HL-60 (cell line): ENCODE results near the gene SCAF8.

ENCODE experiments used
- DNase-seq, 2 experiments: peaks; one replicate each; pipeline ENCODE4 v3.0.0-alpha.2; 2010 to 2020; ENCODE audit warnings: low read depth in 1 of 2, low spot score in 1 of 2
- H3K27ac ChIP-seq: fragments of 250-450 bp; sonication (Bioruptor Pico); replicated peaks from 2 replicates; pipeline ENCODE4 v1.5.1; 2020; ENCODE audit warnings: mild to moderate bottlenecking, moderate library complexity
- H3K27me3 ChIP-seq: fragments of 250-450 bp; sonication (Bioruptor Pico); 2 replicates; pipeline ENCODE4 v1.5.1; 2021; ENCODE audit warnings: mild to moderate bottlenecking, moderate library complexity; ENCODE audit not compliant: insufficient read depth, poor library complexity, severe bottlenecking
- H3K4me3 ChIP-seq: replicated peaks from 2 replicates; pipeline ENCODE4 v1.5.1; 2011; ENCODE audit warnings: mild to moderate bottlenecking, control low read depth, low read length; ENCODE audit not compliant: insufficient read depth
- GABPA ChIP-seq: IDR thresholded peaks from 2 replicates; pipeline ENCODE4 v1.6.1; 2012; ENCODE audit warnings: low read depth
- POLR2AphosphoS5 ChIP-seq: IDR thresholded peaks from 2 replicates; pipeline ENCODE4 v1.6.1; 2012; ENCODE audit warnings: low read depth
- SPI1 ChIP-seq: IDR thresholded peaks from 2 replicates; pipeline ENCODE4 v1.6.1; 2012; ENCODE audit warnings: low read depth, mild to moderate bottlenecking, borderline replicate concordance
- TF ChIP-seq, protein P1 (sequence below): IDR thresholded peaks from one replicate; pipeline ENCODE4 v1.5.1; 2011; ENCODE audit warnings: low read length, control low read depth, inconsistent platforms; ENCODE audit not compliant: insufficient read depth
- TF ChIP-seq, protein P2 (sequence below): IDR thresholded peaks from 2 replicates; pipeline ENCODE4 v1.6.1; 2012; ENCODE audit warnings: low read depth; ENCODE audit not compliant: insufficient replicate concordance

Gene SCAF8

DNA sequence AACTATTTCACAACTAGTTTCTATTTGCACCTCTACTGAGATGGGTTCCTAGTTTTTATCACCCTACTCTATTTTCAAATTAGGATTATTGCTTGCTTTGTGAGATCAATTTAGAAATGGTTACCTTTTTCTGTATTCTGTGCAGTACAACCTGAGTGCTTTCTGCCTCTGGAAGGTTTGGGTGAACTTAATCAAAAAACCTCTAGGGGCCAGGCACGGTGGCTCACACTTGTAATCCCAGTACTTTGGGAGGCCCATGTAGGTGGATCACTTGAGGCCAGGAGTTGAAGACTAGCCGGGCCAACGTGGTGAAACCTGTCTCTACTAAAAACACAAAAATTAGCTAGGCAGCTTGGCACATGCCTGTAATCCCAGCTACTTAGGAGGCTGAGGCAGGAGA is 63.3 kb downstream of the SCAF8 start:
- no peak for DNase-seq
- Histone ChIP-seq H3K27me3 (no peaks in the 10 kb centered on the region), H3K4me3 (no peak overlapping the region), H3K27ac (no peak overlapping the region)
- TF ChIP-seq GABPA: no peak
- TF ChIP-seq, protein P1, sequence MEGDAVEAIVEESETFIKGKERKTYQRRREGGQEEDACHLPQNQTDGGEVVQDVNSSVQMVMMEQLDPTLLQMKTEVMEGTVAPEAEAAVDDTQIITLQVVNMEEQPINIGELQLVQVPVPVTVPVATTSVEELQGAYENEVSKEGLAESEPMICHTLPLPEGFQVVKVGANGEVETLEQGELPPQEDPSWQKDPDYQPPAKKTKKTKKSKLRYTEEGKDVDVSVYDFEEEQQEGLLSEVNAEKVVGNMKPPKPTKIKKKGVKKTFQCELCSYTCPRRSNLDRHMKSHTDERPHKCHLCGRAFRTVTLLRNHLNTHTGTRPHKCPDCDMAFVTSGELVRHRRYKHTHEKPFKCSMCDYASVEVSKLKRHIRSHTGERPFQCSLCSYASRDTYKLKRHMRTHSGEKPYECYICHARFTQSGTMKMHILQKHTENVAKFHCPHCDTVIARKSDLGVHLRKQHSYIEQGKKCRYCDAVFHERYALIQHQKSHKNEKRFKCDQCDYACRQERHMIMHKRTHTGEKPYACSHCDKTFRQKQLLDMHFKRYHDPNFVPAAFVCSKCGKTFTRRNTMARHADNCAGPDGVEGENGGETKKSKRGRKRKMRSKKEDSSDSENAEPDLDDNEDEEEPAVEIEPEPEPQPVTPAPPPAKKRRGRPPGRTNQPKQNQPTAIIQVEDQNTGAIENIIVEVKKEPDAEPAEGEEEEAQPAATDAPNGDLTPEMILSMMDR: no peak
- TF ChIP-seq SPI1: no peak
- TF ChIP-seq, protein P2, sequence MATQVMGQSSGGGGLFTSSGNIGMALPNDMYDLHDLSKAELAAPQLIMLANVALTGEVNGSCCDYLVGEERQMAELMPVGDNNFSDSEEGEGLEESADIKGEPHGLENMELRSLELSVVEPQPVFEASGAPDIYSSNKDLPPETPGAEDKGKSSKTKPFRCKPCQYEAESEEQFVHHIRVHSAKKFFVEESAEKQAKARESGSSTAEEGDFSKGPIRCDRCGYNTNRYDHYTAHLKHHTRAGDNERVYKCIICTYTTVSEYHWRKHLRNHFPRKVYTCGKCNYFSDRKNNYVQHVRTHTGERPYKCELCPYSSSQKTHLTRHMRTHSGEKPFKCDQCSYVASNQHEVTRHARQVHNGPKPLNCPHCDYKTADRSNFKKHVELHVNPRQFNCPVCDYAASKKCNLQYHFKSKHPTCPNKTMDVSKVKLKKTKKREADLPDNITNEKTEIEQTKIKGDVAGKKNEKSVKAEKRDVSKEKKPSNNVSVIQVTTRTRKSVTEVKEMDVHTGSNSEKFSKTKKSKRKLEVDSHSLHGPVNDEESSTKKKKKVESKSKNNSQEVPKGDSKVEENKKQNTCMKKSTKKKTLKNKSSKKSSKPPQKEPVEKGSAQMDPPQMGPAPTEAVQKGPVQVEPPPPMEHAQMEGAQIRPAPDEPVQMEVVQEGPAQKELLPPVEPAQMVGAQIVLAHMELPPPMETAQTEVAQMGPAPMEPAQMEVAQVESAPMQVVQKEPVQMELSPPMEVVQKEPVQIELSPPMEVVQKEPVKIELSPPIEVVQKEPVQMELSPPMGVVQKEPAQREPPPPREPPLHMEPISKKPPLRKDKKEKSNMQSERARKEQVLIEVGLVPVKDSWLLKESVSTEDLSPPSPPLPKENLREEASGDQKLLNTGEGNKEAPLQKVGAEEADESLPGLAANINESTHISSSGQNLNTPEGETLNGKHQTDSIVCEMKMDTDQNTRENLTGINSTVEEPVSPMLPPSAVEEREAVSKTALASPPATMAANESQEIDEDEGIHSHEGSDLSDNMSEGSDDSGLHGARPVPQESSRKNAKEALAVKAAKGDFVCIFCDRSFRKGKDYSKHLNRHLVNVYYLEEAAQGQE: no peak
- no peak for TF ChIP-seq POLR2AphosphoS5

DNA sequence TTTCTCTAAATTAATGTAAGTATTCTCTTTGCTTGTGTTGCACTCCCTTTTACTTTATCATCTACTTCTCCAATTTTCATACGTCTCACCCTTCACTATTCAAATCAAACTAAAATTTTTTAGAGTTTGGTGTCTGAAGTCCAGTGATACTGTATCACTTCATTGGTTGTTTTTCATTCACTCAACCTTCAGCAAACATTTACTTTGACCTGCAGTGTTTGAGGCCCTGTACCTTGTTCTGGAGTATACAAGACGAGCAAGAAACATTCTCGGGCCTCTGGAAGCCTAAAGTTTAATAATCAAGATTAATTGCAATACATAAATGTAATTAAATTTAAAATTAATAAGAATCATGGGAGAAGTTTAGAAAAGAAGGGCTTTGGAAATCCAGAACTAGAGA is 64.6 kb downstream of the SCAF8 start:
- Histone ChIP-seq H3K4me3 (no peak overlapping the region), H3K27ac (no peak overlapping the region), H3K27me3 (no peaks in the 10 kb centered on the region)
- TF ChIP-seq, protein P2: no peak
- TF ChIP-seq GABPA: no peak
- DNase-seq: no peak

DNA sequence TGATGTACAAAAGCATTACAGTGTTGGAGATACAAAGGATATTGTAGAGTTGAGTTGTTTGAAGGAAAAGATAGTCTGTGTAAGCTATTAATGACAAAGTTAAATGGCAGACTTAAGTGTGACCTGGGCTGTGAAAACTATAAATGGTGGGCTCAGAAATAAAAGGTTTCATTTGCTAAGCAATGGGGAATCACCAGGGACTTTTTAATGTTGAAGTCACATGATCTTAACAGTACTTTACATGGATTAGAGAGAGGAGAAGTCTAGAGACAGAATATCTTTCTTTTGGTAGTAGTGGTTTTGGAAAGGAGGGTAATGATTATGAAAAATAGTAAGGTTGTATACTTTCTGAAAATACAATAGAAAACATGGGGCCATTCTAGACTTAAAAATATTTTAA is 67.1 kb downstream of the SCAF8 start:
- Histone ChIP-seq H3K27me3 (no peaks in the 10 kb centered on the region), H3K27ac (no peak overlapping the region), H3K4me3 (no peak overlapping the region)
- DNase-seq: no peak
- no peak for TF ChIP-seq SPI1
- TF ChIP-seq GABPA: no peak
- no peak for TF ChIP-seq POLR2AphosphoS5
- TF ChIP-seq, protein P1: no peak
- TF ChIP-seq, protein P2: no peak
